CD4-positive, alpha-beta T cell treated with Interleukin-4 for 1 hour (primary cell): ENCODE data around the gene TSEN34.
"Not testable (repeated sequence)": the region's sequence is repeated elsewhere in the genome, so short reads cannot be mapped to it uniquely, and the experiment has no call there.

Experiments
- DNase-seq, 2 donors: peaks; one replicate each; pipeline ENCODE4 v3.0.0-alpha.2; 2020 to 2022

The TSEN34 gene

GRCh38 chr19:54162241-54162805 lies 28.8 kb upstream of the TSEN34 start:
- peak; percentile 86 to 87 for DNase-seq

GRCh38 chr19:54162884-54163283 lies 28.2 kb upstream of the TSEN34 start:
- DNase-seq, result no peak

- peak; percentile 67 to 79 for DNase-seq
These were observed 26.6 kb upstream of the TSEN34 start for GRCh38 chr19:54164369-54165068.

- no peak for DNase-seq
These were observed 25.9 kb upstream of the TSEN34 start for GRCh38 chr19:54165222-54165621.

- DNase-seq, result peak; percentile 86 to 87
These were observed 22.8 kb upstream of the TSEN34 start for GRCh38 chr19:54168174-54168917.

GRCh38 chr19:54169149-54169740 lies 21.9 kb upstream of the TSEN34 start:
- DNase-seq, result no peak

- DNase-seq, result not testable (repeated sequence)
These were observed 19.2 kb upstream of the TSEN34 start for GRCh38 chr19:54171736-54172431.

- peak in 1 of 2 donors; percentile 24 for DNase-seq
These were observed 18.4 kb upstream of the TSEN34 start, which contains the start of gene TMC4 for GRCh38 chr19:54172471-54173358. TSS of gene TMC4 (minus strand) at chr19:54173160. CDS start at chr19:54173117, 43 bp downstream.

GRCh38 chr19:54173359-54173699 lies 17.8 kb upstream of the TSEN34 start:
- DNase-seq, result no peak

GRCh38 chr19:54173951-54174834 lies 16.9 kb upstream of the TSEN34 start:
- no peak for DNase-seq

- DNase-seq, result peak; percentile 33 to 49
These were observed 12.4 kb upstream of the TSEN34 start for GRCh38 chr19:54178581-54179261.

- DNase-seq, result no peak
These were observed 11.8 kb upstream of the TSEN34 start for GRCh38 chr19:54179262-54179852.

- DNase-seq, result peak in 1 of 2 donors; percentile 40
These were observed 11.1 kb upstream of the TSEN34 start for GRCh38 chr19:54179921-54180461.

- no peak for DNase-seq
These were observed 10.4 kb upstream of the TSEN34 start for GRCh38 chr19:54180691-54181091.

GRCh38 chr19:54181894-54182293 lies 9.2 kb upstream of the TSEN34 start:
- DNase-seq, result not testable (repeated sequence)

GRCh38 chr19:54183431-54183830 lies 7.7 kb upstream of the TSEN34 start:
- DNase-seq, result no peak

- DNase-seq, result no peak
These were observed 4.8 kb upstream of the TSEN34 start for GRCh38 chr19:54186351-54186750.

GRCh38 chr19:54186934-54187381 lies 4.2 kb upstream of the TSEN34 start:
- DNase-seq, result no peak

- peak; percentile 69 to 72 for DNase-seq
These were observed 2.8 kb upstream of the TSEN34 start for GRCh38 chr19:54188215-54188871.
